BJ (cell line): ENCODE data around the gene CHTF18. TPM values are rescaled to one million over a fixed set of nuclear protein-coding genes. Genes with fewer than 3 reads are reported as not detected.

Experiments used
- CTCF ChIA-PET: fragments of 350-600 bp; formaldehyde crosslinking; extraction: SDS; loops from one replicate; lab custom pipeline; 2021; ENCODE audit warnings: antibody characterized with exemption, inconsistent platforms; lab: Yijun Ruan, JAX
- POLR2A ChIA-PET: fragments of 300-600 bp; sonication (Branson Sonifier 250); formaldehyde crosslinking; extraction: SDS; loops from one replicate; lab custom pipeline; 2021; ENCODE audit warnings: antibody characterized with exemption; lab: Charles Lee
- DNase-seq: peaks from one replicate; pipeline ENCODE4 v3.0.0-alpha.2; 2011; ENCODE audit warnings: low read depth
- H3K27me3 ChIP-seq: 2 replicates; pipeline ENCODE4 v1.6.0; 2011; ENCODE audit warnings: low read length; ENCODE audit not compliant: control insufficient read depth, insufficient read depth
- H3K36me3 ChIP-seq: 2 replicates; pipeline ENCODE4 v1.5.1; 2011; ENCODE audit warnings: low read length; ENCODE audit not compliant: control insufficient read depth, insufficient read depth
- H3K4me3 ChIP-seq: 2 replicates; pipeline ENCODE4 v1.5.1; 2011; ENCODE audit warnings: low read depth, mild to moderate bottlenecking, control low read depth, low read length
- CTCF ChIP-seq: IDR thresholded peaks from 2 replicates; pipeline ENCODE4 v1.5.1; 2011; ENCODE audit warnings: low read depth, mild to moderate bottlenecking, control low read depth, inconsistent platforms, low read length, moderate library complexity; ENCODE audit not compliant: insufficient read depth
- polyA plus RNA-seq: library from polyadenylated mRNA; depleted of rRNA; stranded (reverse); fragments of >200 nt; gene quantifications from 2 replicates; pipeline ENCODE4 v1.2.3, GENCODE V29; 2011

The CHTF18 gene
- polyA plus RNA-seq, 1 experiment, result 6.1 TPM

- ChIA-PET CTCF (no interaction called here), POLR2A (no interaction called here)
- no peak for TF ChIP-seq CTCF
- DNase-seq, result no peak
- Histone ChIP-seq H3K27me3 (no peaks in the 10 kb centered on the region), H3K4me3 (no peak overlapping the region), H3K36me3 (peaks cover 3% of the 10 kb centered on the region; the same call in 1 of the 2 replicates)
Observed at GRCh38 chr16:793414-793813, 5.0 kb downstream of the CHTF18 start.

GRCh38 chr16:794091-794822, 5.8 kb downstream of the CHTF18 start:
- DNase-seq, result no peak
- Histone ChIP-seq H3K4me3 (no peak overlapping the region), H3K36me3 (peaks cover 3% of the 10 kb centered on the region; the same call in 1 of the 2 replicates), H3K27me3 (no peaks in the 10 kb centered on the region)
- TF ChIP-seq CTCF, result no peak
- POLR2A ChIA-PET, result no interaction called here
- CTCF ChIA-PET, result no interaction called here

GRCh38 chr16:794853-795466, 6.5 kb downstream of the CHTF18 start:
- no peak for DNase-seq
- TF ChIP-seq CTCF, result no peak
- H3K36me3 ChIP-seq, result peaks cover 3% of the 10 kb centered on the region; the same call in 1 of the 2 replicates
- H3K27me3 ChIP-seq, result peaks cover 2% of the 10 kb centered on the region
- no peak overlapping the region for H3K4me3 ChIP-seq
- POLR2A ChIA-PET, result no interaction called here
- CTCF ChIA-PET, result no interaction called here

GRCh38 chr16:795580-796229, 7.3 kb downstream of the CHTF18 start:
- no peak for DNase-seq
- TF ChIP-seq CTCF, result no peak
- no peak overlapping the region for H3K4me3 ChIP-seq
- H3K27me3 ChIP-seq, result peaks cover 6% of the 10 kb centered on the region
- POLR2A ChIA-PET, result no interaction called here
- peaks cover 3% of the 10 kb centered on the region; the same call in 1 of the 2 replicates for H3K36me3 ChIP-seq
- CTCF ChIA-PET, result no interaction called here

- no peak overlapping the region for H3K4me3 ChIP-seq
- ChIA-PET POLR2A (no interaction called here), CTCF (no interaction called here)
- TF ChIP-seq CTCF, result no peak
- H3K27me3 ChIP-seq, result peaks cover 14% of the 10 kb centered on the region
- H3K36me3 ChIP-seq, result peaks cover 2% of the 10 kb centered on the region; the same call in 1 of the 2 replicates
- no peak for DNase-seq
Observed at GRCh38 chr16:796296-797119, 8.1 kb downstream of the CHTF18 start.
